CD4-positive, alpha-beta T cell (primary cell): Measurements from ENCODE around the gene DCDC2. TPM values are rescaled to one million over a fixed set of nuclear protein-coding genes. Genes with fewer than 3 reads are reported as not detected.

Source experiments
- ATAC-seq: fragments of 200-7000 bp; cut with Tn5 transposase; one replicate; pipeline ENCODE4 v1.10.0; 2022; ENCODE audit warnings: mild to moderate bottlenecking; ENCODE audit not compliant: poor library complexity
- CTCF ChIA-PET: fragments of 350-600 bp; sonication (Branson Sonifier 250); formaldehyde crosslinking; loops from one replicate; lab custom pipeline; 2021; ENCODE audit warnings: antibody characterized with exemption, inconsistent platforms; lab: Charles Lee
- POLR2A ChIA-PET: fragments of 350-600 bp; sonication (Branson Sonifier 250); formaldehyde crosslinking; loops from one replicate; lab custom pipeline; 2021; ENCODE audit warnings: antibody characterized with exemption, inconsistent platforms; lab: Charles Lee
- DNase-seq, 14 experiments: peaks; one replicate each; pipeline ENCODE4 v3.0.0-alpha.2; 2013 to 2020; ENCODE audit warnings: mixed read lengths in 2 of 14
- H3K27ac ChIP-seq, 2 donors: one replicate each; pipeline versions ENCODE4 v1.5.1 to v1.7.0; 2013; ENCODE audit warnings: low read length in 2 of 2, low read depth in 1 of 2, mild to moderate bottlenecking in 1 of 2
- H3K27me3 ChIP-seq, 2 experiments: 1 replicate in 1 of 2; 2 replicates in 1 of 2; pipeline versions ENCODE4 v1.6.1 to v1.7.0; 2013; ENCODE audit warnings: low read length in 2 of 2, control low read depth in 1 of 2, mild to moderate bottlenecking in 1 of 2, moderate library complexity in 1 of 2; ENCODE audit not compliant: insufficient read depth in 2 of 2, control insufficient read depth in 1 of 2
- H3K36me3 ChIP-seq: one replicate; pipeline ENCODE4 v1.6.1; 2013; ENCODE audit warnings: low read length, control low read depth; ENCODE audit not compliant: insufficient read depth
- H3K4me1 ChIP-seq: one replicate; pipeline ENCODE4 v1.6.1; 2013; ENCODE audit warnings: low read length, control low read depth; ENCODE audit not compliant: insufficient read depth
- H3K4me3 ChIP-seq: one replicate; pipeline ENCODE4 v1.5.1; 2013; ENCODE audit warnings: mild to moderate bottlenecking, low read length, moderate library complexity
- H3K9me3 ChIP-seq, 2 experiments: 1 replicate in 1 of 2; 2 replicates in 1 of 2; pipeline versions ENCODE4 v1.6.1 to v1.7.0; 2013; ENCODE audit warnings: low read length in 2 of 2, mild to moderate bottlenecking in 2 of 2, control low read depth in 1 of 2, moderate library complexity in 1 of 2; ENCODE audit not compliant: control insufficient read depth in 1 of 2, insufficient read depth in 1 of 2
- H3K27ac Mint-ChIP-seq: one replicate; pipeline ENCODE4 v1.8.0; 2020; ENCODE audit warnings: mixed read lengths
- H3K27me3 Mint-ChIP-seq: one replicate; pipeline ENCODE4 v1.8.0; 2021; ENCODE audit warnings: mixed read lengths
- H3K36me3 Mint-ChIP-seq: one replicate; pipeline ENCODE4 v1.8.0; 2021; ENCODE audit warnings: low read depth, mixed read lengths
- H3K4me1 Mint-ChIP-seq: one replicate; pipeline ENCODE4 v1.8.0; 2021; ENCODE audit warnings: low read depth, mixed read lengths
- H3K4me3 Mint-ChIP-seq: one replicate; pipeline ENCODE4 v1.8.0; 2020; ENCODE audit warnings: mild to moderate bottlenecking, mixed read lengths
- H3K9me3 Mint-ChIP-seq: one replicate; pipeline ENCODE4 v1.8.0; 2020; ENCODE audit warnings: mixed read lengths
- intact Hi-C, 2 experiments: fragments of 100-400 bp; cut with DNase I in 1 of 2; cut with micrococcal nuclease in 1 of 2; formaldehyde crosslinking; loops; one replicate each; pipeline versions ENCODE4 v1.15.1 to v1.9.0; 2023 to 2025; cut with DNase I, micrococcal nuclease
- total RNA-seq, 174 experiments: library from RNA in 2 of 174; stranded (reverse) in 2 of 174; gene quantifications; one replicate each; pipeline ENCODE4 v1.2.3 and lab custom pipeline; 2021 to 2026
- TF ChIP-seq, protein P1 (sequence below): fragments of 200-600 bp; IDR thresholded peaks from one replicate; pipeline ENCODE4 v1.8.0; 2022; ENCODE audit warnings: antibody characterized with exemption, mild to moderate bottlenecking

Gene DCDC2
- total RNA-seq, 2 experiments from 2014 or later: 0.05 TPM; not detected in 1

DNA sequence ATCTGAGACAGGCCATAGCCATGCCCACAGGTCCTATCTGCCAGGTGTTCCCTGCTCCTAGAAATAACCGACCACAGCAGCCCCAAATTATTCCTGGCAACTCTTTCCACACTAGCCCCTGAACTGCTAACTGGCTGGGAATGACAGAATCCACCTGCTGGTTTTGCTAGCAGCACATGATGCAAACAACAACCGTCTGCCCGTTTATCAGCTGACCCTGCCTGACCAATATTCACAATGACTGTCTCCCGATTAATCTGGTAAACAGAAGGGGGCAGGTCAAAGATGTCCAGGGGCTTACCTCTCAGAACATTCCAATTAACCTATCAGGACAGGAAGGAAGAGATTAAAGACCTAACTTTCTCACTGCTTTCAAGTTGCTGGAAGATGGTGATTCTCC lies 130.3 kb downstream of the DCDC2 start:
- H3K27ac Mint-ChIP-seq: no peak overlapping the region
- DNase-seq: no peak
- no peaks in the 10 kb centered on the region for H3K4me1 Mint-ChIP-seq
- H3K4me3 Mint-ChIP-seq: no peak overlapping the region
- ChIA-PET POLR2A (no interaction called here), CTCF (no interaction called here)
- intact Hi-C loops: no loop called here
- H3K27me3 Mint-ChIP-seq: peaks cover 85% of the 10 kb centered on the region
- peaks cover 0 to 8% of the 10 kb centered on the region in 2 experiments for H3K27me3 ChIP-seq
- H3K4me3 ChIP-seq: no peak overlapping the region
- ATAC-seq: no peak
- no peak overlapping the region for H3K27ac ChIP-seq
- no peaks in the 10 kb centered on the region for H3K36me3 Mint-ChIP-seq
- no peaks in the 10 kb centered on the region for H3K36me3 ChIP-seq
- TF ChIP-seq, protein P1, sequence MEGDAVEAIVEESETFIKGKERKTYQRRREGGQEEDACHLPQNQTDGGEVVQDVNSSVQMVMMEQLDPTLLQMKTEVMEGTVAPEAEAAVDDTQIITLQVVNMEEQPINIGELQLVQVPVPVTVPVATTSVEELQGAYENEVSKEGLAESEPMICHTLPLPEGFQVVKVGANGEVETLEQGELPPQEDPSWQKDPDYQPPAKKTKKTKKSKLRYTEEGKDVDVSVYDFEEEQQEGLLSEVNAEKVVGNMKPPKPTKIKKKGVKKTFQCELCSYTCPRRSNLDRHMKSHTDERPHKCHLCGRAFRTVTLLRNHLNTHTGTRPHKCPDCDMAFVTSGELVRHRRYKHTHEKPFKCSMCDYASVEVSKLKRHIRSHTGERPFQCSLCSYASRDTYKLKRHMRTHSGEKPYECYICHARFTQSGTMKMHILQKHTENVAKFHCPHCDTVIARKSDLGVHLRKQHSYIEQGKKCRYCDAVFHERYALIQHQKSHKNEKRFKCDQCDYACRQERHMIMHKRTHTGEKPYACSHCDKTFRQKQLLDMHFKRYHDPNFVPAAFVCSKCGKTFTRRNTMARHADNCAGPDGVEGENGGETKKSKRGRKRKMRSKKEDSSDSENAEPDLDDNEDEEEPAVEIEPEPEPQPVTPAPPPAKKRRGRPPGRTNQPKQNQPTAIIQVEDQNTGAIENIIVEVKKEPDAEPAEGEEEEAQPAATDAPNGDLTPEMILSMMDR: no peak
- H3K9me3 ChIP-seq: no peaks in the 10 kb centered on the region
- no peaks in the 10 kb centered on the region for H3K9me3 Mint-ChIP-seq
- no peaks in the 10 kb centered on the region for H3K4me1 ChIP-seq

DNA sequence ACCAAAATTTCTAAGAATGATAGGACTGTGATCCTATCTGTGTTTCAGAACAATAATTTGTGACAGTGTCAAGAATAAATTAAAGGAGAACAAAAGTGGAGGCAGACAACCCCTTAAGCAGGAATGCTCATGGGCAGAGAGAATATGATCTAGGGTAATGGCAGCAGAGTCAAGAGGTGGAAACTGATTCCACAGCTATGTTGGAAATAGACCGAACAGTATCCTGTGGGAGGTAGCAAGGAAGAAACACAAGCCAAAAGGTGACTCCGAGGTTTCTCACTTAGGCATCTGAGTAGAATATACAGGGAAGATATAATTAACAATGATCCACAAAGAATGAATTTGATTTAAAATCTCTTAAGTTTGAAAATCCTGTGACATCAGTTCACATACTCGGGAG lies 131.3 kb downstream of the DCDC2 start:
- TF ChIP-seq, protein P1: no peak
- DNase-seq (no peak), ATAC-seq (no peak)
- no peak overlapping the region for H3K27ac ChIP-seq
- POLR2A ChIA-PET: no interaction called here
- Mint-ChIP-seq H3K9me3 (no peaks in the 10 kb centered on the region), H3K36me3 (no peaks in the 10 kb centered on the region), H3K4me3 (no peak overlapping the region), H3K4me1 (no peaks in the 10 kb centered on the region), H3K27ac (no peak overlapping the region), H3K27me3 (peaks cover 75% of the 10 kb centered on the region)
- no peaks in the 10 kb centered on the region for H3K4me1 ChIP-seq
- H3K27me3 ChIP-seq: peaks cover 0 to 3% of the 10 kb centered on the region in 2 experiments
- intact Hi-C loops: no loop called here
- no peaks in the 10 kb centered on the region for H3K9me3 ChIP-seq
- H3K36me3 ChIP-seq: no peaks in the 10 kb centered on the region
- no peak overlapping the region for H3K4me3 ChIP-seq
- CTCF ChIA-PET: no interaction called here

DNA sequence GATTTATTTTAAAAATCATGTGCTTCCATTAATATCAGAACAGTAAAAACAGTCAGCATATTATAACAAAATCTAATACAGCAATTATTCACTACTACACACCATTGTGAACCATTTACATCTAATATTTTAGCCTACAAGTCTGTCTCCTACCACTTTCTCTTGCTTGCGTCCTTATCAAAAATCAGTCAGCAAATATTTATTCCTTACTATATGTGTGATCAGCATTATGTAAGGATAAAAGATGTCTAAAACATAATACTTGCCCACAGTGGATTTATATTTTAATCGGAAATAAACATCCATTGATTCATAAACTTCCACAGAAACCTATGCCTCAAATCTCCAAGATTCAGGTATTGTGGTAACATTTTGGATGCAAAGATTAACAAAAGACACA lies 132.0 kb downstream of the DCDC2 start:
- H3K27me3 Mint-ChIP-seq: peaks cover 73% of the 10 kb centered on the region
- ChIA-PET CTCF (no interaction called here), POLR2A (no interaction called here)
- DNase-seq: no peak
- Histone ChIP-seq H3K27ac (no peak overlapping the region), H3K27me3 (peaks cover 0 to 3% of the 10 kb centered on the region in 2 experiments), H3K4me1 (no peaks in the 10 kb centered on the region), H3K36me3 (no peaks in the 10 kb centered on the region), H3K9me3 (no peaks in the 10 kb centered on the region), H3K4me3 (no peak overlapping the region)
- intact Hi-C loops: no loop called here
- H3K4me3 Mint-ChIP-seq: no peak overlapping the region
- no peak for ATAC-seq
- H3K4me1 Mint-ChIP-seq: no peaks in the 10 kb centered on the region
- no peaks in the 10 kb centered on the region for H3K36me3 Mint-ChIP-seq
- H3K9me3 Mint-ChIP-seq: no peaks in the 10 kb centered on the region
- TF ChIP-seq, protein P1: no peak
- H3K27ac Mint-ChIP-seq: no peak overlapping the region
